Calu3 (cell line): ENCODE measurements around the gene C1QTNF1. TPM values are rescaled to one million over a fixed set of nuclear protein-coding genes. Genes with fewer than 3 reads are reported as not detected.

Source experiments
- BruUV-seq: library from RNA; stranded (reverse); fragments of 400-500 nt; replicated peaks from 2 replicates; lab custom pipeline; 2021; lab: Mats Ljungman, UMichigan
- CTCF ChIA-PET: fragments of 300-600 bp; sonication (Branson Sonifier 250); formaldehyde crosslinking; loops from one replicate; lab custom pipeline; 2022; ENCODE audit warnings: antibody characterized with exemption; lab: Charles Lee
- DNase-seq: peaks from one replicate; pipeline ENCODE4 v3.0.0; 2022
- H3K27ac Mint-ChIP-seq: one replicate; pipeline ENCODE4 v1.8.0; 2022; ENCODE audit warnings: mixed read lengths; ENCODE audit not compliant: unreplicated experiment
- H3K27me3 Mint-ChIP-seq: one replicate; pipeline ENCODE4 v1.8.0; 2022; ENCODE audit warnings: mixed read lengths; ENCODE audit not compliant: unreplicated experiment
- H3K36me3 Mint-ChIP-seq: one replicate; pipeline ENCODE4 v1.8.0; 2022; ENCODE audit warnings: mild to moderate bottlenecking, moderate library complexity, mixed read lengths; ENCODE audit not compliant: insufficient read depth, unreplicated experiment
- H3K4me1 Mint-ChIP-seq: one replicate; pipeline ENCODE4 v1.8.0; 2022; ENCODE audit warnings: mild to moderate bottlenecking, low read depth, mixed read lengths; ENCODE audit not compliant: unreplicated experiment
- H3K4me3 Mint-ChIP-seq: one replicate; pipeline ENCODE4 v1.8.0; 2022; ENCODE audit warnings: mild to moderate bottlenecking, low read depth, moderate library complexity, mixed read lengths; ENCODE audit not compliant: unreplicated experiment
- H3K9me3 Mint-ChIP-seq: one replicate; pipeline ENCODE4 v1.8.0; 2022; ENCODE audit warnings: low read depth, mixed read lengths; ENCODE audit not compliant: unreplicated experiment
- CTCF ChIP-seq: fragments of 200-600 bp; IDR thresholded peaks from one replicate; pipeline ENCODE4 v1.8.0; 2022; ENCODE audit warnings: antibody characterized with exemption; ENCODE audit not compliant: unreplicated experiment
- intact Hi-C: fragments of 100-400 bp; cut with micrococcal nuclease; formaldehyde crosslinking; loops from one replicate; pipeline ENCODE4 v1.10.0; 2022; ENCODE audit not compliant: unreplicated experiment
- total RNA-seq: library from RNA; stranded (reverse); gene quantifications from 2 replicates; pipeline ENCODE4 v1.2.3, GENCODE V29; 2022

C1QTNF1 gene
- total RNA-seq, 1 experiment from 2014 or later = 3.3 TPM

DNA sequence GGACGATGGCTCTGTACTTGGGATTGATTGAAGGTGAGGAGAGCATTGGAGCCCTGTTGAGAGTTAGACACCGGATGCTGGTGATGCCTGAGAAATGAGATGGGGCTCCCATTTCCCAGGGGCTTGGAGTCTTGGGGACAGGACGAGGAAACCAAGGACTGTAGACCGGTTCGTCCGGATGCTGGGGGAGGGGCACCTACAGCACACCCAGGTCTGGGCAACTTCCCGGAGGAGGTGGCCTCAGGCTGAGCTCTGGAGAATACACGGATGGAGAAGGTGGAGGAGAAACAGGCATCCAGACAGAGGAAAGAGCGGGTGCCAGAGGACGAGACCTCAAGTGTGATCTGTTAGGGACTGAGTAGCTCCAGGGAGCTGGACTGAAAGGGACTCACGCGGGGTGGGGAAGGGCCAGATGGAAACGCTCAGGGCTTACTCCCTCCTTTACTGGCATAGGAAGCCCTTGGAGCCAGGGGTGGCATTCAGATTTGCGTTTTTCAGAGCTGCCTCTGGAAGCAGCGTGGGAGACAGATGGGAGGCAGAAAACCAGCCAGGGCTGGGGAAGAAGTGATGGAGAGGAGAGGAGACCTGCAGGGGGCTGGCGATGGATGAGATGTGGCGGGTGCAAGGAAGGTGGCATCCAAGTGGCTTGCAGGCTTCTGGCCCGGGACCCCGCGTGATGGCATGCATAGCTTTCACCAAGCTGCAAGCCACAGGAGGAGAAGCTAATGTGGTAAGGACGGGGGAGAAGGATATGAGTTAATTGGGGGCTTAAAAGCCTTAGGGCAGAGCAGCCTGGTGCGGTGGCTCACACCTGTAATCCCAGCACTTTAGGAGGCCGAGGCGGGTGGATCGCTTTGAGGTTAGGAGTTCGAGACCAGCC lies 8.3 kb downstream of the C1QTNF1 start:
- no TSS peak for BruUV-seq
- intact Hi-C loops = no loop called here
- CTCF ChIA-PET = interaction anchor here (0.7 to 1.4 kb wide), 2 partner anchors 12 to 227 kb away, joined by 3 to 4 read pairs; no protein-coding TSS in a partner anchor
- H3K4me1 Mint-ChIP-seq = peaks cover 23% of the 10 kb centered on the region
- H3K36me3 Mint-ChIP-seq = peaks cover 4% of the 10 kb centered on the region
- H3K9me3 Mint-ChIP-seq = no peaks in the 10 kb centered on the region
- H3K27me3 Mint-ChIP-seq = peaks cover 13% of the 10 kb centered on the region
- no peak for DNase-seq
- no peak overlapping the region for H3K27ac Mint-ChIP-seq
- no peak for TF ChIP-seq CTCF
- H3K4me3 Mint-ChIP-seq = no peak overlapping the region

DNA sequence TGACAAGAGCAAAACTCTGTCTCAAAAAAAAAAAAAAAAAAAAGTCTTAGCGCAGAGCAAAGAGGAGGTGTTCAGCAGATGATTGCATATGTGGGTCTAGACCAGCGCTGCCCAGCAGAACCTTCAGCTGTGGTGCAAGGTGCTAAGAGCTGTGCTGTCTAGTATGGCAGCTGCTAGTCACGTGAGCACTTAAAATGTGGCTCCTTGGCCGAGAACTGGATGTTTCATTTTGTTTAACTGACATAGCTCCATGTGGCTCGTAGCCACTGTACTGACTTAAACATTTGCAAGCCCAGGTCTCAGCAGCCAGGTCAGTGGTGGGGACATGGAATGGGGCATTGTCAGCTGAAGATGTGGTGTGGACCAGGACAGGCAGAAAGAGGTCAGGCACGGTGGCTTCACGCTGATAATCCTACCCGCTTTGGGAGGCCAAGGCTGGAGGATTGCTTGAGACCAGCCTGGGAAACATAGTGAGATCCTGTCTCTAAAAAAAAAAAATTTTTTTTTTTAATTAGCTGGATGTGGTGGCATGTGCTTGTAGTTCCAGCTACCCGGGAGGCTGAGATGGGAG lies 9.2 kb downstream of the C1QTNF1 start:
- TF ChIP-seq CTCF = no peak
- H3K36me3 Mint-ChIP-seq = no peaks in the 10 kb centered on the region
- H3K9me3 Mint-ChIP-seq = no peaks in the 10 kb centered on the region
- BruUV-seq = no TSS peak
- H3K27me3 Mint-ChIP-seq = peaks cover 13% of the 10 kb centered on the region
- H3K27ac Mint-ChIP-seq = no peak overlapping the region
- DNase-seq = no peak
- intact Hi-C loops = no loop called here
- CTCF ChIA-PET = interaction anchor here (0.7 to 1.4 kb wide), 2 partner anchors 11 to 226 kb away, joined by 3 to 4 read pairs; no protein-coding TSS in a partner anchor
- no peak overlapping the region for H3K4me3 Mint-ChIP-seq
- H3K4me1 Mint-ChIP-seq = peaks cover 16% of the 10 kb centered on the region

GRCh38 chr17:79033741-79034501 lies 10.0 kb downstream of the C1QTNF1 start:
- H3K4me1 Mint-ChIP-seq = peaks cover 14% of the 10 kb centered on the region
- no peak for TF ChIP-seq CTCF
- intact Hi-C loops = no loop called here
- no TSS peak for BruUV-seq
- H3K9me3 Mint-ChIP-seq = no peaks in the 10 kb centered on the region
- no peaks in the 10 kb centered on the region for H3K36me3 Mint-ChIP-seq
- H3K27ac Mint-ChIP-seq = no peak overlapping the region
- peaks cover 13% of the 10 kb centered on the region for H3K27me3 Mint-ChIP-seq
- H3K4me3 Mint-ChIP-seq = no peak overlapping the region
- no peak for DNase-seq
- CTCF ChIA-PET = no interaction called here

GRCh38 chr17:79034931-79035485 lies 11.0 kb downstream of the C1QTNF1 start:
- Mint-ChIP-seq H3K36me3 (no peaks in the 10 kb centered on the region), H3K9me3 (no peaks in the 10 kb centered on the region), H3K4me1 (peaks cover 14% of the 10 kb centered on the region), H3K27ac (no peak overlapping the region), H3K27me3 (peaks cover 13% of the 10 kb centered on the region), H3K4me3 (no peak overlapping the region)
- CTCF ChIA-PET = no interaction called here
- intact Hi-C loops = no loop called here
- TF ChIP-seq CTCF = no peak
- DNase-seq = no peak
- no TSS peak for BruUV-seq
